CD8-positive, alpha-beta memory T cell (primary cell): ENCODE measurements around the gene TLCD1. TPM values are rescaled to one million over a fixed set of nuclear protein-coding genes. Genes with fewer than 3 reads are reported as not detected.
A peak's percentile ranks its signal among the peaks of the same experiment; 100 is the strongest.

Source experiments
- CTCF ChIA-PET: fragments of 350-600 bp; sonication (Branson Sonifier 250); formaldehyde crosslinking; loops from one replicate; lab custom pipeline; 2021; ENCODE audit warnings: antibody characterized with exemption; lab: Charles Lee
- POLR2A ChIA-PET: fragments of 350-600 bp; sonication (Branson Sonifier 250); formaldehyde crosslinking; loops from one replicate; lab custom pipeline; 2021; ENCODE audit warnings: antibody characterized with exemption; lab: Charles Lee
- DNase-seq, 5 donors: peaks; one replicate each; pipeline versions ENCODE4 v3.0.0 to v3.0.0-alpha.2; 2020 to 2022; ENCODE audit warnings: mixed read lengths in 1 of 5
- H3K27ac ChIP-seq: one replicate; pipeline ENCODE4 v1.7.0; 2013; ENCODE audit warnings: low read depth, mild to moderate bottlenecking, low read length, moderate library complexity
- H3K27me3 ChIP-seq: 2 replicates; pipeline ENCODE4 v1.7.0; 2013; ENCODE audit warnings: low read length, mild to moderate bottlenecking; ENCODE audit not compliant: insufficient read depth, poor library complexity, severe bottlenecking
- H3K36me3 ChIP-seq: 2 replicates; pipeline ENCODE4 v1.7.0; 2013; ENCODE audit warnings: mild to moderate bottlenecking, low read length, moderate library complexity; ENCODE audit not compliant: insufficient read depth
- H3K4me1 ChIP-seq: 2 replicates; pipeline ENCODE4 v1.7.0; 2013; ENCODE audit warnings: mild to moderate bottlenecking, low read length, moderate library complexity; ENCODE audit not compliant: insufficient read depth
- H3K4me3 ChIP-seq: 2 replicates; pipeline ENCODE4 v1.7.0; 2013; ENCODE audit warnings: mild to moderate bottlenecking, low read length
- H3K9me3 ChIP-seq: 2 replicates; pipeline ENCODE4 v1.7.0; 2013; ENCODE audit warnings: mild to moderate bottlenecking, low read length
- H3K27ac Mint-ChIP-seq, 8 donors: one replicate each; pipeline ENCODE4 v1.8.0; 2020 to 2021; ENCODE audit warnings: mixed read lengths in 8 of 8, mild to moderate bottlenecking in 6 of 8, inconsistent platforms in 3 of 8, moderate library complexity in 3 of 8
- H3K27me3 Mint-ChIP-seq, 2 donors: one replicate each; pipeline ENCODE4 v1.8.0; 2020 to 2021; ENCODE audit warnings: mixed read lengths in 2 of 2, mild to moderate bottlenecking in 1 of 2, moderate library complexity in 1 of 2
- H3K36me3 Mint-ChIP-seq, 3 donors: one replicate each; pipeline ENCODE4 v1.8.0; 2020 to 2021; ENCODE audit warnings: mixed read lengths in 3 of 3, inconsistent platforms in 1 of 3, mild to moderate bottlenecking in 1 of 3
- H3K4me1 Mint-ChIP-seq, 3 donors: one replicate each; pipeline ENCODE4 v1.8.0; 2020 to 2021; ENCODE audit warnings: mixed read lengths in 3 of 3, inconsistent platforms in 1 of 3, mild to moderate bottlenecking in 1 of 3
- H3K4me3 Mint-ChIP-seq, 7 donors: one replicate each; pipeline ENCODE4 v1.8.0; 2020 to 2021; ENCODE audit warnings: mixed read lengths in 7 of 7, mild to moderate bottlenecking in 6 of 7, moderate library complexity in 4 of 7, inconsistent platforms in 2 of 7
- H3K9me3 Mint-ChIP-seq, 5 donors: one replicate each; pipeline ENCODE4 v1.8.0; 2020 to 2022; ENCODE audit warnings: mixed read lengths in 5 of 5, mild to moderate bottlenecking in 3 of 5, moderate library complexity in 2 of 5, inconsistent platforms in 1 of 5
- polyA plus RNA-seq: library from polyadenylated mRNA; unstranded; fragments of 300-500 nt; fragmentation: Illumina TruSeq; gene quantifications from one replicate; pipeline ENCODE4 v1.2.3, GENCODE V29; 2021
- total RNA-seq, 2 experiments: library from RNA; stranded (reverse); gene quantifications; one replicate each; pipeline ENCODE4 v1.2.3, GENCODE V29; 2021

TLCD1 gene
- total and polyA plus RNA-seq, 3 experiments from 2014 or later, result 36.5 to 38.9 TPM; not detected in 1

DNA sequence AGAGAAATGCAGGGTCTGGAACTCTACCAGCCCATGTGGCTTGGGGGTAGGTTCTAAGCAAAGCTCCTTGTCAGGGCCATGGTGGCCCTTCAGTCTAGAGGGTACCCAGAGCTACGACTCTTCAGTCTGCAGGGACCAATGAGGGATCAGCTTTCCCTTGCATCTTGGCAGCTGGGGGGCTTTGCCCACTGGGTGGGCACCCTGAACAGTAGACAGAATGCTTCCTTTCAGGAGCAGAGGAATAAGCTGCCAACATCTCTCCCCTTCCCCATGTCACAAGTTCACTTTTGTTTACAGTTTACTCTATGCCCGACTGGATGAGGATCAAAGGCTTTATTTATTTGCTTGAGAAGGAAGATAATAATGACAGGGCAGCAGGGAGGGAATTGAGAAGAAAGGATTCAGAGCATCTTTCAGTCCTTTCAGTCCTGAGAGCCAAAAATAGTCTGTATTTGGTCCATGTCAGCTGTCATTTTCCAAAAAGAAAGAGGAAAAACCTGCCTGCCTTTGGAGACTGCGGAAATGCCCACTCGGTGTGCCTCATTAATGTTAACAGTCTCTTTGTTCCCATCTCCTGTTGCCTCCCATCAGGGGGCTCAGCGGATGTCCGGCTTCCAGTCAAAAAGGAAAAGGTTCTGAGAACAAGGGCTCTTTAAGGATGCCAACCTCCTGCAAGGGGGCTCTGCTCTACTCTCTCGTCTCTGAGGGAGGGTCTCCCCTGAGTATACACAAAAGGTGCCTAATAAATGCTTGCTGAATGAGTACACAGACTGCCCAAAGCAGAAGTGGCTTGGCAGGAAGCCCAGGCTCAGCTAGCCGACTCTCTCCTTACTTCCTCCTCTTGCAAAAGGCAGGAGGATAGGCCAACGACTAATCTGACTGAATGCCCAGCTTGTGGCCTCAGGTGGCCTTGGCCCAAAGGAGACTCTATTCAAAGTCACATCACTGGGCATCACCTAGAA is 34.8 kb upstream of the TLCD1 start:
- H3K27me3 ChIP-seq, result no peaks in the 10 kb centered on the region
- H3K4me1 ChIP-seq, result no peaks in the 10 kb centered on the region
- H3K36me3 ChIP-seq, result peaks cover 14% of the 10 kb centered on the region
- no peak overlapping the region for H3K27ac ChIP-seq
- Mint-ChIP-seq H3K4me1 (peaks cover 2 to 6% (median 4%) of the 10 kb centered on the region in 3 donors), H3K27me3 (no peaks in the 10 kb centered on the region), H3K36me3 (peaks cover 0 to 74% (median 13%) of the 10 kb centered on the region in 3 donors), H3K4me3 (no peak overlapping the region), H3K9me3 (no peaks in the 10 kb centered on the region), H3K27ac (peak overlapping the region in 2 of 8 donors; percentile 12 to 19)
- no peak for DNase-seq
- CTCF ChIA-PET, result interaction anchor here (1.0 to 7.2 kb wide), 4 partner anchors 11 to 193 kb away, joined by 3 to 78 read pairs (median 4); partner anchors contain the start of genes NEK8 and TLCD1
- no peak overlapping the region for H3K4me3 ChIP-seq
- POLR2A ChIA-PET, result interaction anchor here (0.8 to 0.9 kb wide), 2 partner anchors 34 to 62 kb away, joined by 3 to 4 read pairs; no protein-coding TSS in a partner anchor
- no peaks in the 10 kb centered on the region for H3K9me3 ChIP-seq

DNA sequence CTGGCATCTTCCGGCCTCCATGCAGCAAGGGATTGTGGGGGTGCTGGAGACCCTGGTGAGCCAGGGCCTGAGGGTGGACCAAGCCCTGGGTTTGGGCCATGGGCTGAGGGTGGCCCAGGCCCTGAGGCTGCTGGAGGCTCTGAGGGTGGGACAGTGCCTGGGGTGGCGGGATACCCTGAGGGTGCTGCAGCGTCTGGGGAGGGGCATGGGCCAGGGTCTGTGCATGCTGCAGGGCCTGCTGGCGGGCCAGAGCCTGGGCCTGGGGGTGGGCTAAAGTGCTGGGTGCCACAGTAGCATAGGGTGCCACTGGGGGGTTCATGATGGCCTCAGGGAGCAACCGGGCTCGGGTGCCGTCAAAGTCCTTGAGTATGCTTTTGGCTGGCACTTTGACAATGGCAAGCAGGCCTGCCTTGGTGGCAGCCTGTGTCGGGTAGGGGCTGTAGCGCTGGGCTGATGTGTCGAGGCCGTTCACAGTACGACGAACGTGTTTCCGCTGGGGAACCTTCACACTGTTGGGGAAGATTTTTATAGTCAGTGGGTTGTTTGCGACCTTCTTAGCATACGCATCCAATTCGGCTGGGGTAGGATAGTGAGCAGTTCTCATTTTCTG is 33.3 kb upstream of the TLCD1 start:
- no peaks in the 10 kb centered on the region for H3K27me3 Mint-ChIP-seq
- no peak for DNase-seq
- no peaks in the 10 kb centered on the region for H3K27me3 ChIP-seq
- no peaks in the 10 kb centered on the region for H3K9me3 ChIP-seq
- H3K4me1 Mint-ChIP-seq, result peaks cover 2 to 6% (median 4%) of the 10 kb centered on the region in 3 donors
- ChIA-PET POLR2A (no interaction called here), CTCF (interaction anchor here (1.0 to 7.2 kb wide), 3 partner anchors 10 to 33 kb away, joined by 3 to 78 read pairs (median 14); partner anchors contain the start of genes NEK8 and TLCD1)
- no peaks in the 10 kb centered on the region for H3K4me1 ChIP-seq
- H3K27ac Mint-ChIP-seq, result peak overlapping the region in 1 of 8 donors; percentile 96
- H3K4me3 Mint-ChIP-seq, result no peak overlapping the region
- H3K36me3 ChIP-seq, result peaks cover 14% of the 10 kb centered on the region
- no peak overlapping the region for H3K27ac ChIP-seq
- no peak overlapping the region for H3K4me3 ChIP-seq
- H3K36me3 Mint-ChIP-seq, result peaks cover 0 to 62% (median 13%) of the 10 kb centered on the region in 3 donors
- no peaks in the 10 kb centered on the region for H3K9me3 Mint-ChIP-seq

DNA sequence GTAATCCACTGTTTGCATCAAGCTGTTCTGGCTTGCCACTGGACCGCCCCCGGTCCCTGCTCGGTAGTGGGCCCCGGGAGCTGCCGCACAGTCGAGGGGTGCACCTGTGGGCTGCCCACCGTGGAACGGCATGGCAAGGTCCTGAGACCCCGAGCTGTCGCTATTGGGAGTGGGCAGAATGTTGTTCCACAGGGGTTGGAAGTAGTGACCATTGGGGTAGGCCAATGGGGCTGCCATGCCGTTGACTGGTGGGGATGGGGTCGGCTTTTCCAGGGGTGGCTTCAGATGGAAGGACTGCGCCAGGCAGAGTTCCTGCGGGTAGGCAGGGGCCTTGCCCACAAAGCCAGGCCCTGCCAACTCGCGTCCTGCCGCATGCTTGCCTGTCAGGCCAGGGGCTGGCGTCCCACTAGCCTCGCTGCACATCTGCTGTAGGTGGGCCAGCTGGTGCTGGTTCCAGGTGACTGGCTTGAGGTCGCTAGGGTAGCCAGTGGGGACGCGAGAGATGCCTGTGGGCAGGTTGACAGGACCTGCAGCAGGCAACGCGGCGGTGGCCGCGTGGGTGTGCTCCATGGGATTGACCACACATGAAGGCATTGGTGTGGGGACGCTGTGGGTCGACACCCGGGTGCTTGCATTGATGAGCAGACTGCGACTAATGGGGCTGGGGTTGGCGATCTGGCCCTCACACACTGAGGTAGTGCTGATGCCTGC is 32.5 kb upstream of the TLCD1 start:
- Histone ChIP-seq H3K4me3 (no peak overlapping the region), H3K36me3 (peaks cover 14% of the 10 kb centered on the region), H3K9me3 (no peaks in the 10 kb centered on the region), H3K27ac (no peak overlapping the region), H3K4me1 (no peaks in the 10 kb centered on the region), H3K27me3 (no peaks in the 10 kb centered on the region)
- peaks cover 0 to 59% (median 12%) of the 10 kb centered on the region in 3 donors for H3K36me3 Mint-ChIP-seq
- peaks cover 0 to under 1% (median under 1%) of the 10 kb centered on the region in 3 donors for H3K4me1 Mint-ChIP-seq
- CTCF ChIA-PET, result interaction anchor here (1.2 to 3.4 kb wide), 2 partner anchors 32 to 195 kb away, joined by 4 to 14 read pairs; partner anchors contain the start of gene TLCD1
- H3K9me3 Mint-ChIP-seq, result no peaks in the 10 kb centered on the region
- POLR2A ChIA-PET, result interaction anchor here (0.6 kb wide), 1 partner anchor 19 kb away, joined by 4 read pairs; no protein-coding TSS in a partner anchor
- no peaks in the 10 kb centered on the region for H3K27me3 Mint-ChIP-seq
- DNase-seq, result no peak
- no peak overlapping the region for H3K4me3 Mint-ChIP-seq
- H3K27ac Mint-ChIP-seq, result peak overlapping the region in 1 of 8 donors; percentile 32

DNA sequence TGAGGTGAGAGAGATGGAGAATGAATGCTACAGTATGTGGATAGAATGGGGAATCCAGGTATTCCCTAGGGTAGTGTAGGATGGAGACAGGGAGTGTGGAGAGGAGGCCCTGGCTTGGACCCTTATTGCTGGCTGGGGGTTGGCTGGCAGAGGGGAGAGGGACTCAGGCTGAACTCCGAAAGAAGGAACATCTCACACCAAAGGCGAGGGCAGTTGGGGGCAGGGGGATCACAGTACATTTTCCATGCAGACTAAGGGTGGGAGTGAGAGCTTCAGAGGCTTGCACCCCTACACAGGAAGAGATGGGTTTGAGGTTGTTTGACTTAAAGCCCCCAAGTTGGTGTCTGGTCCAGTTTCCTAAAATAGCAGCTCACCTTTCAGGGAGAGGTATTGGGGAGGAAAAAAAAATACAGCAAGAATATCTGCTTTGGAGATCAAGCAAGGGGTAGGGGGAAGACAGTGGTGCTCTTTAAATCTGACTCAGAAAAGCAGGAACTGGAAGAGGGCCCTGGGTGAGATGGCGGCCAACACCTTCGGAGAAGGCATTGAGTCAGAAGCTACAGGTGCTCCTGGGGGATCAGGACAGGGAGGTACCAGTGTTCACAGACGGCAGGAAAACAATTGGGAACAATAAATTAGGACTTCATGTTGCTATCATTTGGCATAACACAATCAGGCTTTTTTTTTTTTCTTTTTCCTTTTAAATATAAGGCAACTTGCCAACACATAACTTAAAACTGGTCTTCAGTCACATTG is 30.2 kb upstream of the TLCD1 start:
- Histone ChIP-seq H3K9me3 (no peaks in the 10 kb centered on the region), H3K36me3 (peaks cover 14% of the 10 kb centered on the region), H3K27me3 (no peaks in the 10 kb centered on the region), H3K4me3 (no peak overlapping the region), H3K4me1 (no peaks in the 10 kb centered on the region), H3K27ac (no peak overlapping the region)
- POLR2A ChIA-PET, result no interaction called here
- DNase-seq, result no peak
- no peaks in the 10 kb centered on the region for H3K27me3 Mint-ChIP-seq
- H3K4me3 Mint-ChIP-seq, result no peak overlapping the region
- peaks cover 0 to 47% (median 12%) of the 10 kb centered on the region in 3 donors for H3K36me3 Mint-ChIP-seq
- peak overlapping the region in 4 of 8 donors; percentile 55 to 96 (median 76) for H3K27ac Mint-ChIP-seq
- no peaks in the 10 kb centered on the region for H3K9me3 Mint-ChIP-seq
- H3K4me1 Mint-ChIP-seq, result no peaks in the 10 kb centered on the region
- CTCF ChIA-PET, result interaction anchor here (3.4 kb wide), 1 partner anchor 30 kb away, joined by 14 read pairs; the partner anchor contains the start of gene TLCD1

DNA sequence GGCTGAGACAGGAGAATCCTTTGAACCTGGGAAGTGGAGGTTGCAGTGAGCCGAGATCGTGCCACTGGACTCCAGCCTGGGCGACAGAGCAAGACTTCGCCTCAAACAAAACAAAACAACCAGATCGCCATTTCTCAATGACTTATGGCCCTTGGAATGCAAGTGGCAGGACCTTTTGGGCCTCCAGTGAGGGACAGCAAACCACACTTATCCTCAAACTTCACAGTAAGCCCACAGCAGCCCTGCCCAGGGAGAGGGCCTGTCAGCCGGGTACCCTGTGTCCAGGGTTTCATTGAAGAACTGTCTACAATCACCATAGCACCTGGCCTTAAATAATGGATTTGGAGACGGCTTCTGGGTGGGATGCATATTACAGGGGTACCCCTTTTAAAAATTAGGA is 29.5 kb upstream of the TLCD1 start:
- H3K27me3 ChIP-seq, result no peaks in the 10 kb centered on the region

DNA sequence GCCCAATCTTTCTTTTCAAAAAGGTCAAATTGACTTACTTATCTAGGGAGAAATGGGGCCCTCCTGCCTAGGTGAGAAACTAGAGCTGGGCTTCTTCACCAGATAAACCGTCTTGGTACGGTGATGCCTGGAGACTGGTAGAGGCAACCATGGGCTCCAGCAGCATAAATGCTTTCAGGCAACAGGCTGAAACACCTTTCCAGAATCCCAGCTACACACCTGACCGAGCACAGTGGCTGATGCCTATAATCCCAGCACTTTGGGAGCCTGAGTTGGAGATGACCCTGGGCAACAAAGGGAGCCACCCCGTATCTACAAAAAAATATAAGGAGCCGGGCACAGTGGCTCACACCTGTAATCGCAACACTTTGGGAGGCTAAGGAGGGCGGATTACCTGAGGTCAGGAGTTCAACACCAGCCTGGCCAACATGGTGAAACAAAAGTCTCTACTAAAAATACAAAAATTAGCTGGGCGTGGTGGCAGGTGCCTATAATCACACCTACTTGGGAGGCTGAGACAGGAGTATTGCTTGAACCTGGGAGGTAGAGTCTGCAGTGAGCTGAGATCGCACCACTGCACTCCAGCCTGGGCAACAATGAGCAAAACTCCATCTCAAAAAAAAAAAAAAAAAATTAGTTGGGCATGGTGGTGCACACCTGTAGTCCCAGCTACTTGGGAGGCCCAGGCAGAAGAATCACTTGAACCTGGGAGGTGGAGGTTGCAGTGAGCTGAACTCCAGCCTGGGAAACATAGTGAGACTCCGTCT is 25.8 kb upstream of the TLCD1 start:
- Histone ChIP-seq H3K4me3 (no peak overlapping the region), H3K4me1 (peaks cover 7% of the 10 kb centered on the region), H3K36me3 (no peaks in the 10 kb centered on the region), H3K9me3 (no peaks in the 10 kb centered on the region), H3K27ac (no peak overlapping the region), H3K27me3 (no peaks in the 10 kb centered on the region)
- Mint-ChIP-seq H3K4me3 (no peak overlapping the region), H3K9me3 (no peaks in the 10 kb centered on the region), H3K4me1 (peaks cover 2 to 9% (median 3%) of the 10 kb centered on the region in 3 donors), H3K36me3 (peaks cover 0 to 28% (median 0%) of the 10 kb centered on the region in 3 donors), H3K27ac (no peak overlapping the region), H3K27me3 (no peaks in the 10 kb centered on the region)
- ChIA-PET POLR2A (interaction anchor here (0.8 to 9.2 kb wide), 3 partner anchors 24 to 200 kb away, joined by 3 to 128 read pairs (median 4); partner anchors contain the start of genes NEK8, PROCA1 and TLCD1), CTCF (interaction anchor here (1.2 to 17.0 kb wide), 5 partner anchors 12 to 202 kb away, joined by 4 to 579 read pairs (median 6); partner anchors contain the start of genes NEK8, RPL23A and TLCD1)
- no peak for DNase-seq

More for the DNA sequence above, 29.5 kb upstream of the TLCD1 start:
- H3K27me3 Mint-ChIP-seq, result no peaks in the 10 kb centered on the region
- H3K27ac ChIP-seq, result no peak overlapping the region
- H3K4me1 Mint-ChIP-seq, result no peaks in the 10 kb centered on the region
- no peaks in the 10 kb centered on the region for H3K9me3 Mint-ChIP-seq
- no peak overlapping the region for H3K4me3 ChIP-seq
- ChIA-PET POLR2A (no interaction called here), CTCF (interaction anchor here (17.0 kb wide), 1 partner anchor 30 kb away, joined by 579 read pairs; the partner anchor contains the start of genes NEK8, RPL23A and TLCD1)
- H3K36me3 ChIP-seq, result peaks cover 14% of the 10 kb centered on the region
- DNase-seq, result no peak
- no peaks in the 10 kb centered on the region for H3K9me3 ChIP-seq
- no peak overlapping the region for H3K27ac Mint-ChIP-seq
- peaks cover 0 to 39% (median 12%) of the 10 kb centered on the region in 3 donors for H3K36me3 Mint-ChIP-seq
- H3K4me1 ChIP-seq, result no peaks in the 10 kb centered on the region
- no peak overlapping the region for H3K4me3 Mint-ChIP-seq
